ENCODE measurements around the gene TTC17.
A peak's percentile ranks its signal among the peaks of the same experiment; 100 is the strongest.
"Not testable (repeated sequence)": the region's sequence is repeated elsewhere in the genome, so short reads cannot be mapped to it uniquely, and the experiment has no call there.

The TTC17 gene

DNA sequence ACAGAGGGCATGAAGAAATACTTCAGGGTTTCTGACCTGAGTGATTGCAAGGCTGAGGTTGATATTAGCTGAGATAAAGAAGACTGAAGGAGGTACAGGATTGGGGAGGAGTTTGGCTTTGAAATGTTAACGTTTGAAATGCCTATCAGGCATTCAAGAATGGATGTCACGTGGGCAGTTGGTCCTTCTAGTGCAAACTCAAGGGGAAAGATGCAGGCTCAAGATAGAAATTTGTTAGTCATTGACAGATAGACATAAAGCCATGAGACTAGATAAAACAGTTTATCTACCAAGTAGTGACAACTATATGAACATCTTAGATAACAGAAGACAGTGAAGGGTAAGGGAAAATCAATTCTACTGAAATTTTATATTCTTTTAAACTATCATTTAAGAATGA is 23.1 kb downstream of the TTC17 start:
- no peak for DNase-seq

DNA sequence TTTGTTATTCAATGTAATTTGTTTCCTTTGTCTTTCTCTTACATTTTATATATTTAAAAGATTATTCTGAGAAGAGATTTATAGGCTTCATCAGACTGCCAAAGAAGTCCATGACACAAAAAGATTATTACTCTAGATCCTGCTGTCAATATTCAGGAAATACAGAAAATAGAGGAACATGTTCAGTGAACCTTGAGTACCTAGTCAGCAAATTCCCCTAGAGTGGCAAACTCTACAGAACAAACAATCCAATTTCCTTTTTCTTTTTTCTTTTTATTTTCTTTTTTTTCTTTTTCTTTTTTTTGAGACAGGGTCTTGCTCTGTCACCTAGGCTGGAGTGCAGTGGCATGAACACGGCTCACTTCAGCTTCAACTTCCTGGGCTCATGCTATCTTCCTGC is 23.9 kb downstream of the TTC17 start:
- DNase-seq: no peak

DNA sequence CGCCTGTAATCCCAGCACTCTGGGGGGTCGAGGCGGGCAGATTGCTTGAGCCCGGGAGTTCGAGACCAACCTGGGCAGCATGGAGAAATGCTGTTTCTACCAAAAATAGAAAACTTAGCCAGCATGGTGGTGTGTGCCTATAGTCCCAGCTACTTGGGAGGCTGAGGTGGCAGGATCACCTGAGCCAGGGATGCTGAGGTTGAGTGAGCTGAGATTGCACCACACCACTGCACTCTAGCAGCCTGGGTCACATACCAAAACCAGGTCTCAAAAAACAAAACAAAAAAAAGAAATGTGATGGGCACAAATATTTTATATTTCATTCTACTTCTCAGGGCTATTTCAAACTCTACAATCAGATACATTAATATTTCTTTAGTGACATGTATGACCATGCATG is 25.7 kb downstream of the TTC17 start:
- no peak for DNase-seq

DNA sequence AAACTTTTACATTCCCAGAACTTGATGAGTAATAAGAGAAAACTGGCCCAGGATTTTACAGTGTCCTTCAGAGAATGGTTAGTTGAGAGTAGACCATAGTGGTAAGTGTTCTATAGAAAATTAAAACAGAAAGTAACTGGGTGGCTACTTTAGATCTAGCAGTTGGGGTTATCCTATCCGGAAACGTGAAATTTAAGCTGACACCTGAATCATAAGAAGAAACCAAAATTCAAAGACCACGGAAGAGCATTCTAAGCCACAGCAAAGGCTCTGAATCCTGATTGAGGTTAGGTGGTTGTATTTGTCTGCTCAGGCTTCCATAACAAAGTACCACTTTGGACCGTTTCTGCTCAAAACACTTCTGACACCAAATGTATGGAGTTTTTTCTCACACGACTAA is 34.0 kb downstream of the TTC17 start:
- DNase-seq: no peak

DNA sequence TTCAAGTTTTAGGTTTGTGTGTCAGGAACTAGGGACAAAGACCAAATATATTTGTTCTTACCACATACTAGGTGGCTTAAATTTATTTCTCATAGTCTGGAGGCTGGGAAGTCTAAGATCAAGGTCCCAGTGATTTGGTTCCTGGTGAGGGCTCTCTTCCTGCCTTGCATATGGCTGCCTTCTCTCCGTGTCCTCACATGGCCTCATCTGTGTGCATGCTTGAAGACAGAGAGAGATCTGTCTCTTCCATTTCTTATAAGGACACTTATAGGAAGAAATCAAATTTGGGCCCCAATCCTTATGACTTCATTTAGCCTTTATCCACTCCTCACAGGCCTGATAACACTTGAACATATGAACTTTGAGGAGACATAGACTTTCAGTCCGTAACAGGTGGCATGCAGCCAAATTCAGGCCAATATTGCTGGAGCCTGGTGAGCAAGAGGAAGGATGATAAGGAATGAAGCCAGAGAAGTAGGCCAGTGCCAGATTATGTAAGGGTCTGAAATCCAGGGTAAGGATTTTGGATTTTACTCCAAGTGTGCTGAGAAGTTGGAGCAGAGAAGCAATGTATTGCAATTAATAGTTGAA is 35.1 kb downstream of the TTC17 start:
- no peak for DNase-seq

DNA sequence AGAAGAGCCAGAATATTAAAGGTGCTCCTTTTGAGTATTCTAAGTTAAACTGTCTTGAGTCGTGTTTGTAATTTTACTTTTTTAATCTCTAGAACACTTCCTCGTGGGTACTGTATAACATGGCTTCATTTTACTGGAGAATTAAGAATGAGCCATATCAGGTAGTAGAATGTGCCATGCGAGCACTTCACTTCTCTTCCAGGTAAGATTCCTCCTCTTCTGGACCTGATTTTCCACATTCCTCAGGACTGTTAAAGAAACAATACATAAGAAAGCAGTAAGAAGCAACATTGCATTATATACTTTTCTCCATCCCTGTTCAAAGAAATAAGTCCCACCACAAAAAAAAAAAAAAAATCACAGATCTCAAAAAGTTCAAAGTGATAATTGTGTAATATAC is 37.9 kb downstream of the TTC17 start:
- DNase-seq: no peak

DNA sequence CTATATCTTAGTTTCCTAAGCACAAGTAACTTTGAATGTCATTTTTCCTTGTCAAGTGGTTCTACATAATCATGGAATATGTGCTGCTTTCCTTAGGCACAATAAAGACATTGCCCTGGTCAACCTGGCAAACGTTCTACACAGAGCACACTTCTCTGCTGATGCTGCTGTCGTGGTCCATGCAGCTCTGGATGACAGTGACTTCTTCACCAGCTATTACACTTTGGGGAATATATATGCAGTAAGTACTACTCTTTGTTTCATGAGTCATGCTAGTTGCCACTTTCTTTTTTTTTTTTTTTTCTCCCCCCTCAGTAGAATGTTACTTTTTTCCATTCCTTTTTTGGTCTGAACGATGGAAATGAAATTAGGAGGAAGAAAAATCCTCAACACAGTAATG is 38.5 kb downstream of the TTC17 start:
- DNase-seq: no peak

DNA sequence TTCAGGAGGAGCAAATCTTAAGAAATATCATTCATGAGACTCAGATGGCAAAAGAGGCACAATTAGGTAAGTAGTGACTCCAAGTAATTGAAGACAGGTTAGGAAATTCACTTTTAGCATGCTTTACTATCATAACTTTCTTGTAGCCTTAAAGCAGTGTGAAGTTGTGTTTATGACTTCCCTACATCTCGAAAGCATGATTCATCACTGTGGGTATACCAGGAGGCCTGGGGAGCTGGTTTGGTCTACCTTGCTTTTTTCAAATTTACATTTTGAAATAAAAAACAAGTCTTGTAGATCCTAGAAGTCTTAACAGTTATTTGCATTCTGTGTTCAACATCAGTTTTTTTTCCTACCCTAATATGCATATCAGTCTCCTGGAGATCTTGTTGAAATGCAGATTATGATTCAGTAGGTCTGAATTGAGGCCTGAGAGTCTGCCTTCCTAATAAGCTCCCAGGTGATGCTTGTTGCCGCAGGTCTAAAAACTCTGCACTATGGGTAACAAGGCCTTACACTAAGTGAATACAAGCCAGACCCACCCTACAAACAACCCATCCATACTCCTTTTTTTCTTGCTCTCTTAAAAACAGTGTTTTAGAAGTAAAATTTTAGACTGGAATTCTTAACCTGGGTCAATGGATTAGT is 41.4 kb downstream of the TTC17 start:
- no peak for DNase-seq

DNA sequence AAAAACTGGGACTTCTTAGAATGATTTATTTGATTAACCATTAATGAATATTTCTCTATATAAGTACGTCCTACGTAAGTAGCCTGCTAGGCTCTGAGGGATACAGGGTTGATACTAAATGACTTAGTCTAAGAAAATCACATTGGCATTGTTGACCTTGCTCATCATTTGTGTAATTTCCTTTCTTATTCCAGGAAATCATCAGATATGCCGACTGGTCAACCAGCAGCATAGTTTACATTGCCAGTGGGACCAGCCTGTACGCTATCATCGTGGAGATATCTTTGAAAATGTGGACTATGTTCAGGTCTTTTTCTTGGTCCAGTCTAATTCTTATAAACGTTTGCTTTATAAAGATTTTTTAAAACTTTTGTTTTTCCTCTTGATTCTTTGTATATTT is 42.5 kb downstream of the TTC17 start:
- no peak for DNase-seq

DNA sequence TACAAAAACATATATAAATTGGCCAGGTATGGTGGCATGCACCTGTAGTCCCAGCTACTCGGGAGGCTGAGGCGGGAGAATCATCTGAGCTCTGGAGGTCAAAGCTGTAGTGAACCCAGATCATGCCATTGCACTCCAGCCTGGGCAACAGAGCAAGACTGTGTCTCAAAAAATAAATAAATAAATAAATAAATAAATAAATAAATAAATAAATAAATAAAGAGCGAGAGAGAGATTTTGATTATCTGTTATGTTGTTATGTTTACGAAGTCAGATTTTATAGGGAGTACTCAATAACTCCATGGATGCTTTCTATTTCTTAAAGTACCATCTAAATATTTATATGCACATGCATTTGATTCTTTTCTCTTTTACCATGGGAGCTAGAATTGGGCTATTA is 43.1 kb downstream of the TTC17 start:
- DNase-seq: not testable (repeated sequence)

DNA sequence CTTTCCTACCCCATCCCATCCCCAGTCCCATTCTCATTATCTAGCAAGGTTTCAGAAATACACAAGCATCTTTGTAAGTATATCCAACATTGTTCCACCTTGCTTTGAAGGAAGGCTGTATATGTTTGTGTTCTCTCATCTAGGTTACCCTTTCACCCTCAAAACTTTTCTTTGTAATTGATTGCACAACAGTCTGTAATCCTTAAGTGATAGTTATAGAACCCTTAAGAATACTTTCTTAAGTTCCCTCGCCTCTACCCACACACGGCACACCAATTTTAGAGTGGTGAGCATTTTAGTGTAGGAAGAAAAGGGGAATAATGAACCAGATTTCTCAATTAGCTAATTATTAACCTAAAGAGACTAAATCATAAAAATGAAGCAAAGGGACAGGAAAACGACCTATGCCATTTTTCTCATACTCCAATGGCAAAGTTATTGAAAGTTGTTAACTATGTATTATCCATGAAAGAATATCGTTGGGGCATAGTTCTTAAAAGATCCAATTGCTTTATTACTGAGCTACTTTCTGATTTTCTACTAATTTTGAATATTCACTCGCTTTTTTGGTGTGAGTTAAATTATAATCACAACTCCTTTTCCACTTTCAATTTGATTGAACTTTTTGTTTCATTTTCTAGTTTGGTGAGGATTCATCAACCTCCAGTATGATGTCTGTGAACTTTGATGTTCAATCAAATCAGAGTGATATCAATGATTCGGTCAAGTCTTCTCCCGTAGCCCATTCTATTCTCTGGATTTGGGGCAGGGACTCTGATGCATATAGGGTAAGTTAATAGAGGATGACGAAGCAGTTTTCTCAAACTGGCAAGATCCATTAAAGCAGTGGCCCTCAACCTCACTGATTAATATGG is 44.9 kb downstream of the TTC17 start:
- DNase-seq: no peak

DNA sequence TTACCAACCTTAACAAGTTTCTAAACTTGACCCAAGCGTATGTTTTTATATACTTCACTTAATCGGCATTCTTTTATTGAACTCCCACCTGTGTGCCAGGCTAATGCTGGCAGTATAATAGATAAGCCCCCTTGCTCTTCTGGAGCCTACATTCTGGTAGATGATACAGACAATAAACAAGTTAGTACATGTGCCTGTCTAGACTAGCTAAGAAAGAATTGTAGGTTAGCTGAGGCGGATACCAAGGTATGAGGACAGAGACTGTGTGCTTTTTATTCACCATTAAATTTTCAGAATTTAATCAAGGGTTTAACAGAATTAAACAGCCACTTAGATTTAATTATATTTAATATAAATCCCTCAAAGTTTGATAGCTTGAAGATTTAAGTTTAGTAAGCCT is 45.7 kb downstream of the TTC17 start:
- DNase-seq: no peak

DNA sequence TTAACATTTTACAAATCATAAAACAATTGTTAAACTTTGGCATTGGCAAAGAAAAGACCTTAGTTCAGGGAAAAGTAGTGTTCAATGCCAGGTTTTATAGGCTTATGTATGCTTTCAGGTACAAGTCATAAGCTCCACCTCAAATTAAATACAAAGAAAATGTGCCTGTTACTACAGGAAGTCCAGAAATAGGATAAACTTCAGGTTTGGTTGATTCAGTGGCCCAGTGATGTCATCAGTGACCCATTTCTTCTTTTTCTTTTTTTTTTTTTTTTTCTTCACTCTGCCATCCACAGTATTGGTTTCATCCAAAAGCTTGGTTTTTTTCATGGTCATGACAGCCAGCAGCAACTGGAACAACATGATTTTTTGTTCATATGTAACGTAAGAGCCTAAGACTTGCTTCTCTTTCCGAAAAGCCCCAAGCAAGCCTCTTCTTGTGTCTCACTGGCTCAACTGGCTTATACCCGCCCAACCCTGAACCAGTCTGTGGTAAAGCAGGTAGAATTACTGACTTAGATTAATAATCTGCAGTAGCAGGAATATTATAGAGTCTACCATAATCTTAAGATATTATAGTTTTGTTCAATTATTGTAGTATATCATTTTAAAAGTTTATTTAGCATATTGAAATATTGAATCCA is 46.2 kb downstream of the TTC17 start:
- DNase-seq: no peak

DNA sequence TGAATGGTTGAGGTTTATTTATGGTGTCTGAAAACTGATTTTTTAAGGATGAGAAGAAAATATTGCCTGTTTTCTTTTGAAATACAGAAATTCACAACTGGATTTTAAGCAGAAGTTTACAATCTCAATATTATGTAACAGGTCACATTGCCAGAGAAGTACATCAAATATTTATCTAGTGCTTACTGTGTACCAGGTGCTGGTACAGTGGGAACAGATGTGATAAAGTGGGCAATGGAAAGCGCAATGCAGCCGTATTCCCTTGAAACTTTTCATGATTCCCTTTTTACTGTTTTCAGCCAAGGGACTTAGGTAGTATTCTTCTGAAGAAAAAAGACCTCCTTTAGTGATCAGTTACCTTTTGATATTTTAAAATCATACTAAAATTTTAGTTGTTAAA is 49.6 kb downstream of the TTC17 start:
- DNase-seq: no peak

DNA sequence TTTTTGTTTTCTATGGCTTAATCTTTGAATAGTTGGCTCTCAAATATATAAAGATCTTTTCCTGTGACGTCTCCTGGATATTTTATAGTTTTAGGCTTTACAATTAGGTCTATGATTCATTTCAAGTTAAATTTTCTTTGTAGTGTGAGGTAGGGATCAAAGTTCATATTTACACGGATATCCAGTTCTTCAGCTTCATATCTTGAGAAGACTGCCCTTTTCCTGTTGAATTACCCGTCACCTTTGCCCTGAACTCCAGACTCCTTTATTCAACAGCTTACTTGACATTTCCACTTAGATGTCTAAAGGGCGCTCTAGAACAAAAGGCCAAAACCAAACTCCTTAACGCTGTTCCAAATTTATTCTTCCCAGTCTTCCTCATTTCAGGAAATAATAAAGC is 51.7 kb downstream of the TTC17 start:
- DNase-seq: no peak

DNA sequence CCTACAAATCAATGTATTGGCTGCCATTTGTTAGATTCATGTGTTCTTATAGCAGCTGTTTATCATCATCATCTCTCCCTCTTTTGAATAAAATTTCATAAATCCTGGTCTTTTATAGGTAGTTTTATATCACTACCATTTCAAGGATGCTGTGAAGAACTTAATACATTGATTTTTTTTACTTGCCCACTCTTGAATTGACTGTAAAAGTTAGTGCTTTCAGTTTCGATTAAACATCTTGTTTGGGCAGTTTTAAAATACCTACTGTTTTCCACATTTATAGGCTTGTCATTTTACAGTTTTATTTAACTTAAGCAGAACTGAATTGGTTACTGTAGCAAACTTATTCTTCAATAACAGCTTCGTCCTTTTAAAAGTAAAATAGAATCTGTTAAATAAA is 59.5 kb downstream of the TTC17 start:
- no peak for DNase-seq

DNA sequence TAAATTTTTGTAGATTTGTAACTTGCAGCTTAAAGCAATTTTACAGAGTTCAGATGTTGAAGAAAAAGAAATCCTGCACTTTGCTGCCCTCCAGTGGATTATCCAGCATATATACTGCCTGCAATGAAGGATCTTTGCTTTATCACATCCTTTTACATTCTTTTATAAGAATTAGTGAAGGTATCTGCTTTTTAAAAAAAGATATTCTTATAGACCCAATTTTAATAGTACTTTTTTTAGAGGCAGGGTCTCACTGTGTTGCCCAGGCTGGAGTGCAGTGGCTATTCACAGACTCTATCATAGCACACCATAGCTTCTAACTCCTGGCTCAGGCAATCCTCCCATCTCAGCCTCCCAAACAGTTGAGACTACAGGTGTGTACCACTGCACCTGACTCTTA is 60.7 kb downstream of the TTC17 start:
- peak in 5 of 56 donors; percentile 2 to 35 (median 10) for DNase-seq

DNA sequence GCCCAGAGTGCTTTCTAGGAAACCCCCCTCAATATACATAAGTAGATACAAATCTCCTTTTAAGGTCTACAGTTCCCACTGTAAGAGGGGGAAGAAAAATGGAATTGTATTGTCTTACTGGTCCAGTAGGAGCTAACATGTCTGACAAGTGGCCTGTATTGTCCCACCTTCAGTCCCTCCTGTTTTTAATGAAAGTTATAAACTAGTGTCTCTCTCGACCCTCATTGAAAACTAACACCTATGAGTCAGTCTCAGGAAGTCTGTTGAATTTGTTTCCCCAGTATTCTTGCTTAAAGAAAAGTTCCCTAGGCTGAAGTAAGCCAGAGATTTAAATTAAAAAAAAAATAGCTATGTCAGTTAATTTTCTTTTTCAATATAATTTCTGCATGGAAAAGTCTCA is 69.3 kb downstream of the TTC17 start:
- DNase-seq: no peak

DNA sequence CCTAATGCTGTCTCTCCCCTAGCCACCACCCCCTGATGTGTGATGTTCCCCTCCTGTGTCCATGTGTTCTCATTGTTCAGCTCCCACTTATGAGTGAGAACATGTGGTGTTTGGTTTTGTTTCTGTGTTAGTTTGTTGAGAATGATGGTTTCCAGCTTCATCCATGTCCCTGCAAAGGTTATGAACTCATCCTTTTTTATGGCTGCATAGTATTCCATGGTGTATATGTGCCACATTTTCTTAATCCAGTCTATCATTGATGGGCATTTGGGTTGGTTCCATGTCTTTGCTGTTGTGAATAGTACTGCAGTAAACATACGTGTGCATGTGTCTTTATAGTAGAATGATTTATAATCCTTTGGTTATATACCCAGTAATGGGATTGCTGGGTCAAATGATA is 72.2 kb downstream of the TTC17 start:
- DNase-seq: not testable (repeated sequence)

DNA sequence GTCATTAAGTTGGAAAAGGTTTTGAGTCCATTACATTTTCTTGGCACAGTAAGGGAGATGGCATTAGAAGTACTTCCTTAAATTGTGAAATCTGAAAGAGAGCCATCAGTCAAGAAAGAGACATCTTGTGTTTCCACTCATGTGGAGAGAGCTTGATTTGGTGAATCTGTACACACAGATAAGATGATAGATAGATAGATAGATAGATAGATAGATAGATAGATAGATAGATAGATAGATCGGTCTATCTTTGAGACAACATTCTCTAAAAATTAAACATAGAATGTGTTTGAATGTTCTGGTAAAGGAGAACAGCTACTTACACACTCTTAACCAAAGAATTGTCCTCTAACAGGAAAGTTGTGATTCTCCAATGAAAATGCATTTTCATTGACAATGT is 76.2 kb downstream of the TTC17 start:
- DNase-seq: no peak

DNA sequence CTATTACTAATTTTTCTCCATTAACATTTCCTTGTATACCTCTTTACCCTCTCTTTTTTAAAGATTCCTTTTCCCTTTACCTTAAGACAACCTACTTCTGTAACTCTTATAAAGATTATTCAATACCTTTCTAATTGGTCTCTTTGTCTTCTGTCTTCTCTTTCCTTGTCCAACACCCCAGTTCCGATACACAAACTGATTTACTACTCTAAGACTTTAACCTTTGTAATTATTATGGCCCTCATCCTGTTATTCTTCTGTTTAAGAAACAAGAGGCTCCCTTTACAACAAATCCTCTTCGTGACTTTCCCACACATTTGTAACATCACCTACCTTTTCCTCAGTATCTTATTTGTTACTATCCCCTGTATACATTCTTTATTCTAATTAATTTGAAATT is 81.8 kb downstream of the TTC17 start:
- DNase-seq: no peak

DNA sequence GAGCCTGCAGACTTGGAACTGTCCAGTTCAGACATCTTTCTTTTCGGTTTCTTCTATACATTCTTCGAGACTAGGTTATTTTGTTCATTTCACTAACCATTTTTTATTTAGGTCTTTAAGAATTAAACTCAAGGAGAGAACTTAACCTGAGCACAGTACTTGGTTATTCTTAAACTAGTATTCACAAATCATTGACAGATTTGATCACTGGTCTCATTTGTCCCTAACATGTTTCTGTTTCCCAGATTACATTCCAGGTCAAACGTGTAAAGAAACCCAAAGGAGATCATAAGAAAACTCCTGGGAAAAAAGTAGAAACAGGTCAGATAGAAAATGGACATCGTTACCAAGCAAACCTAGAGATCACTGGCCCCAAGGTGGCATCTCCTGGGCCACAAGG is 85.1 kb downstream of the TTC17 start:
- no peak for DNase-seq

All from amygdala (tissue), 56 donors.